Activated T-helper 17 cell treated with anti-CD3 and anti-CD28 coated beads, Interleukin-2, amount 50 U/mL, for 72 hours (primary cell): ENCODE data around the gene FAM72D. TPM values are rescaled to one million over a fixed set of nuclear protein-coding genes. Genes with fewer than 3 reads are reported as not detected.
A peak's percentile ranks its signal among the peaks of the same experiment; 100 is the strongest.
"Not testable (repeated sequence)": the region's sequence is repeated elsewhere in the genome, so short reads cannot be mapped to it uniquely, and the experiment has no call there.

Experiments
- ATAC-seq: fragments of 150-1000 bp; cut with Tn5 transposase; replicated peaks from 2 replicates; pipeline ENCODE4 v1.10.0; 2021; ENCODE audit warnings: mild to moderate bottlenecking, moderate library complexity
- H3K27ac Mint-ChIP-seq: one replicate; pipeline ENCODE4 v1.8.0; 2022; ENCODE audit warnings: mixed read lengths
- H3K27me3 Mint-ChIP-seq: one replicate; pipeline ENCODE4 v1.8.0; 2022; ENCODE audit warnings: mixed read lengths
- H3K36me3 Mint-ChIP-seq: one replicate; pipeline ENCODE4 v1.8.0; 2022; ENCODE audit warnings: low read depth, mild to moderate bottlenecking, mixed read lengths
- H3K4me1 Mint-ChIP-seq: one replicate; pipeline ENCODE4 v1.8.0; 2022; ENCODE audit warnings: mixed read lengths
- H3K4me3 Mint-ChIP-seq: one replicate; pipeline ENCODE4 v1.8.0; 2022; ENCODE audit warnings: mild to moderate bottlenecking, mixed read lengths
- H3K9me3 Mint-ChIP-seq: one replicate; pipeline ENCODE4 v1.8.0; 2022; ENCODE audit warnings: mixed read lengths
- total RNA-seq, 2 donors: library from RNA; stranded (reverse); gene quantifications; one replicate each; pipeline ENCODE4 v1.2.3, GENCODE V29; 2022

The FAM72D gene
- total RNA-seq, 2 donors from 2014 or later: 11.0 to 14.7 TPM

DNA sequence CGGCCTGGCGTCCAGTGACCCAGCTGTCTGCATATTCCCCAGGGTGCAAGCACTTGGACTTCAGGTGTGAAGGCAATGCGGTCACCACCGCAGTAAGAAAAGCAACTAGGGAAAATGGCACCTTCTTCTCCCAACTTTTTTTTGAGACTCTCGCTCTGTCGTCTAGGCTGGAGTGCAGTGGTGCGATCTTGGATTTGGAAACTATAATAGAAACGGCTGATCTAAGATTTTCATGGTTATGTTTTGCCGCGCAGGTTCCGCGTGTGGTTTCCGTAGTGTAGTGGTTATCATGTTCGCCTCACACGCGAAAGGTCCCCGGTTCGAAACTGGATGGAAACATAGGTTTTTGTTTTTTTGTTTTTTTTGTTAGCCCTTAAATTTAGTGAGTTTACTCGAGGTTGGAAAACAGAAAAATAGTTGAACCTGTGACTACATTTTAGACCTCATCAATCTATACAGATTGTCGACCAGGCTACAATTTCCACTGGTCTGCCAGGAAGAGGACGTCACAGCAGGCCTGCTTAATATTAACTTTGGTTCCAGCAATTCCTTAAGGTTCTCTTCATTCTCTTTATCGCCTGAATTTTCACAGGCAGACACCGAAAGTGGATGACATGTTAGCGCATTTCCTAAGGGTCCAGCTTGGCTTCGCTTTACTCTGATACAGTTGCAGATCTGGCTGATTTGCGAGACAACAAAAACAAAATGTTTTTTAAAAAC lies 61.3 kb downstream of the FAM72D start:
- H3K27me3 Mint-ChIP-seq, H3K9me3 Mint-ChIP-seq, H3K4me1 Mint-ChIP-seq, ATAC-seq, H3K36me3 Mint-ChIP-seq: not testable (repeated sequence)
- H3K27ac Mint-ChIP-seq: peak overlapping the region; percentile 88
- peak overlapping the region; percentile 39 for H3K4me3 Mint-ChIP-seq

DNA sequence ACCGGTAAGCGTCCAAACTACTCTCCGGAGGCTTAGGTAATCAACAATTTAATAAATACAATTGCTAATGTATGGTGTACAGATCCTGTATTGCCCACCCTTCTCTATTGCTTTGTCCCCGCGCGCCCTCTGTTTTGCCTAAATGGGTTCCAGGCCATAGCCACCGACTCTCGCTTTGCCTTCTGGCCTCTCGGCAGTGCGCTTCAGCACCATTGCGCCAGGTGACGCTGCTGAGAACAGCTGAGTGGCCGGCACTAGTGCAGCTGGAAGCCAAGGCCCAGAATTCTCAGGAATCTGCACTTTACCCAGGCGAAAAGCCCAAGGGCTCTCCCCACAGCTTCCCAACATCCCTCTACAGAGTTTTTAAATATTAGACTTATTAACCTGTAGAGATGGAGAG lies 61.9 kb downstream of the FAM72D start:
- not testable (repeated sequence) for H3K27me3 Mint-ChIP-seq, H3K36me3 Mint-ChIP-seq, H3K9me3 Mint-ChIP-seq, H3K27ac Mint-ChIP-seq, H3K4me1 Mint-ChIP-seq, ATAC-seq, H3K4me3 Mint-ChIP-seq

DNA sequence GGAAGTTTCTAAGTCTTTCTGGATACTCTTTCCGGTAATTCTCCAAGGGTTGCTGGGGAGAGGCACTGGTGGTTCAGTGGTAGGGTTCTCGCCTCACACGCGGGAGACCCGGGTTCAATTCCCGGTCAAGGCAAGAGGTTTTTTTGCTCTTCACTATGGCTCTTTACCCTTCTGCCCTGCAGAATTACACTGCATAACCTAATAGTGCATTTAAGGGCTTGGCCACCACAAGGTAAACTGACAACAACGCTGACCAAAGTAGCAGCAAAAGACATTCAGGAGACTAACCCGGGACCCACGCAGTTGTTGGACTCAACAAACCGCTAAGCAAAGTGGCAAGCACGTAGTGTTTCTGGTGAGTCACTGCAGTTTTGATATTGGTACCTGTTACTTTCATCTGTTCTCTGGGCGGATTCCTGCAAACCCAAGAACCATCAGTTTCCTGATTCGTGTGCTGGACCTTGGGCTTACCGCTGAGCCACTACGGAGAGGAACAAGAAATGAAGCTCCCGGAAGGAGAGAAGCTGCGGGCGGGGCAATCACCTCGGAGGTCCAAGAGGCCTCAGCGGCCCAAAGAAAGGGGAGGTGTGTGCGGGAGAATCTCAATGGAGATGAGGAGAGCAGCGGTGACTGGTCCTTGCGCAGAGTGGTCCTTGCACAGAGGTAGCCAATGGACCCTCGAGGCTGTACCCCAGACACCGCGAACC lies 65.4 kb downstream of the FAM72D start:
- not testable (repeated sequence) for H3K4me1 Mint-ChIP-seq, H3K36me3 Mint-ChIP-seq, H3K4me3 Mint-ChIP-seq, H3K9me3 Mint-ChIP-seq, H3K27ac Mint-ChIP-seq, H3K27me3 Mint-ChIP-seq
- ATAC-seq: peak; percentile 89

Other genes with a start within 250 kb of the FAM72D start
- 10 to 100 TPM; 24.1 to 24.4 TPM for gene SRGAP2B, start 646 bp upstream of the FAM72D start, total RNA-seq
- gene PPIAL4D, start 146.2 kb downstream of the FAM72D start, total RNA-seq: not detected